Measurements from ENCODE around the gene GALNT2. TPM values are rescaled to one million over a fixed set of nuclear protein-coding genes. Genes with fewer than 3 reads are reported as not detected.

Gene GALNT2
- total and polyA plus RNA-seq, 2 experiments from 2014 or later: 17.8 to 48.3 TPM

DNA sequence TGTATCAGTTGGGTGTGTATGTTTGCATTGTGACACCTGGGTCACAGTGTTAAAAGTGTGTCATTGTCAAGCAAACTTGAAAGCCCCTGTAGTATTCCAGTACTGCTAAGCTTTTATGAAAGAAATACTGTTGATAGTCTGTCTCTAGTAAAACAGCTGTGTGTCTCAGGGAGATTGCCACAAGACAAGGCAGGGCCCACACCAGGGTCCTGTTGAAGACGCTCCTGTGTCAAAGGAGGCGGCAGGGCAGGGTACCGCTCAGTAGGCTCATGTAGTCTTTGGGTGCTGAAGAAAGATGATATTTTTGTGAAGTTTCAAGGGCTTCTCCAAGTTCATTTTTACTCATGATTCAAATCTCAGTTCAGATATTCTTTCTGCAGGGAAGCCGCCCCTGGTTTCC is 132.5 kb downstream of the GALNT2 start:
- no peak for DNase-seq (ENCODE audit: low spot score)
- Histone ChIP-seq H3K4me2 (no peak overlapping the region), H3K9me2 (ENCODE audit: insufficient read depth) (no peaks in the 10 kb centered on the region), H3K4me1 (ENCODE audit: insufficient read depth) (no peaks in the 10 kb centered on the region), H3K27ac (ENCODE audit: low read depth) (no peak overlapping the region), H4K20me1 (replicated peaks; ENCODE audit: insufficient read depth) (peaks cover 4% of the 10 kb centered on the region; the same call in 1 of the 2 replicates), H3K79me2 (replicated peaks; ENCODE audit: insufficient read depth) (peaks cover 5% of the 10 kb centered on the region; the same call in 1 of the 2 replicates), H3K27me3 (ENCODE audit: insufficient read depth) (no peaks in the 10 kb centered on the region), H3K4me3 (no peak overlapping the region), H3K36me3 (ENCODE audit: insufficient read depth) (no peaks in the 10 kb centered on the region), H3F3A (replicated peaks; ENCODE audit: low read depth) (no peaks in the 10 kb centered on the region), H2AFZ (no peak overlapping the region)
- Mint-ChIP-seq H3K36me3 (ENCODE audit: low read depth) (peaks cover 12% of the 10 kb centered on the region; the same call in 2 of the 3 replicates), H3K27ac (no peak overlapping the region), H3K4me3 (no peak overlapping the region), H3K9me3 (no peaks in the 10 kb centered on the region), H3K4me1 (peaks cover 22% of the 10 kb centered on the region), H3K27me3 (ENCODE audit: insufficient read depth, low read depth, poor library complexity) (no peaks in the 10 kb centered on the region)
- TF ChIP-seq NANOG (IDR thresholded peaks at IDR 0.05; ENCODE audit: borderline replicate concordance) (no peak), ZNF331 (CRISPR knock-in tag; IDR thresholded peaks at IDR 0.05; ENCODE audit: low read depth) (no peak), ZNF114 (CRISPR knock-in tag; IDR thresholded peaks at IDR 0.05) (no peak), POLR2AphosphoS5 (IDR thresholded peaks at IDR 0.05; ENCODE audit: low read depth) (no peak)
- no peak for ATAC-seq

DNA sequence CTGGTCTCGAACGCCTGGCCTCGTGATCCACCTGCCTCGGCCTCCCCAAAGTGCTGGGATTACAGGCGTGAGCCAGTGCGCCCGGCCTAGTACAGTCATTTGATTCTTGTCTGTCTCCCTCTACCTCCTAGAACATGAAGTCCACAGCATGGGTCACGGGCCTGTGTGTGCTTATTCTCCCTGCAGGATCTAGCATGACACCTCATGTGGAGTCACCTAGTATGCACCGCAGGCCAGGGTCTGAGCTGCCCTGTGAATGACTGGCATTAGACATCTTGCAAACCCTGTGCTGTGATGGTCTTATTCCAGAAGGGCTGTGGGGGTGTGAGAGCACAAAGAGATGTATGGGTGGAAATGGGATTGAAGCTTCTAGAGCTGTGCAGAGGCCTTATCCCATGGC is 133.2 kb downstream of the GALNT2 start:
- no peaks in the 10 kb centered on the region for H3K27me3 ChIP-seq (ENCODE audit: insufficient read depth)
- no peak overlapping the region for H3K4me3 ChIP-seq
- no peaks in the 10 kb centered on the region for H3K36me3 ChIP-seq (ENCODE audit: insufficient read depth)
- no peaks in the 10 kb centered on the region for H3F3A ChIP-seq (replicated peaks; ENCODE audit: low read depth)
- H3K27ac ChIP-seq (ENCODE audit: low read depth): no peak overlapping the region
- peaks cover 16% of the 10 kb centered on the region for H3K36me3 Mint-ChIP-seq (ENCODE audit: low read depth)
- no peaks in the 10 kb centered on the region for H3K9me2 ChIP-seq (ENCODE audit: insufficient read depth)
- H3K4me2 ChIP-seq: no peak overlapping the region
- H3K79me2 ChIP-seq (replicated peaks; ENCODE audit: insufficient read depth): peaks cover 5% of the 10 kb centered on the region; the same call in 1 of the 2 replicates
- no peaks in the 10 kb centered on the region for H3K27me3 Mint-ChIP-seq (ENCODE audit: insufficient read depth, low read depth, poor library complexity)
- no peaks in the 10 kb centered on the region for H3K9me3 Mint-ChIP-seq
- H3K27ac Mint-ChIP-seq: peak overlapping the region; percentile 84; the same call in 1 of the 2 replicates
- no peak overlapping the region for H3K4me3 Mint-ChIP-seq
- DNase-seq (ENCODE audit: low spot score) (no peak), ATAC-seq (no peak)
- H4K20me1 ChIP-seq (replicated peaks; ENCODE audit: insufficient read depth): peaks cover 4% of the 10 kb centered on the region; the same call in 1 of the 2 replicates
- TF ChIP-seq ZNF114 (CRISPR knock-in tag; IDR thresholded peaks at IDR 0.05): no peak
- no peak for TF ChIP-seq POLR2AphosphoS5 (IDR thresholded peaks at IDR 0.05; ENCODE audit: low read depth)
- TF ChIP-seq EZH2 (IDR thresholded peaks at IDR 0.05; ENCODE audit: low read depth, unreplicated experiment): no peak
- TF ChIP-seq, protein P1, sequence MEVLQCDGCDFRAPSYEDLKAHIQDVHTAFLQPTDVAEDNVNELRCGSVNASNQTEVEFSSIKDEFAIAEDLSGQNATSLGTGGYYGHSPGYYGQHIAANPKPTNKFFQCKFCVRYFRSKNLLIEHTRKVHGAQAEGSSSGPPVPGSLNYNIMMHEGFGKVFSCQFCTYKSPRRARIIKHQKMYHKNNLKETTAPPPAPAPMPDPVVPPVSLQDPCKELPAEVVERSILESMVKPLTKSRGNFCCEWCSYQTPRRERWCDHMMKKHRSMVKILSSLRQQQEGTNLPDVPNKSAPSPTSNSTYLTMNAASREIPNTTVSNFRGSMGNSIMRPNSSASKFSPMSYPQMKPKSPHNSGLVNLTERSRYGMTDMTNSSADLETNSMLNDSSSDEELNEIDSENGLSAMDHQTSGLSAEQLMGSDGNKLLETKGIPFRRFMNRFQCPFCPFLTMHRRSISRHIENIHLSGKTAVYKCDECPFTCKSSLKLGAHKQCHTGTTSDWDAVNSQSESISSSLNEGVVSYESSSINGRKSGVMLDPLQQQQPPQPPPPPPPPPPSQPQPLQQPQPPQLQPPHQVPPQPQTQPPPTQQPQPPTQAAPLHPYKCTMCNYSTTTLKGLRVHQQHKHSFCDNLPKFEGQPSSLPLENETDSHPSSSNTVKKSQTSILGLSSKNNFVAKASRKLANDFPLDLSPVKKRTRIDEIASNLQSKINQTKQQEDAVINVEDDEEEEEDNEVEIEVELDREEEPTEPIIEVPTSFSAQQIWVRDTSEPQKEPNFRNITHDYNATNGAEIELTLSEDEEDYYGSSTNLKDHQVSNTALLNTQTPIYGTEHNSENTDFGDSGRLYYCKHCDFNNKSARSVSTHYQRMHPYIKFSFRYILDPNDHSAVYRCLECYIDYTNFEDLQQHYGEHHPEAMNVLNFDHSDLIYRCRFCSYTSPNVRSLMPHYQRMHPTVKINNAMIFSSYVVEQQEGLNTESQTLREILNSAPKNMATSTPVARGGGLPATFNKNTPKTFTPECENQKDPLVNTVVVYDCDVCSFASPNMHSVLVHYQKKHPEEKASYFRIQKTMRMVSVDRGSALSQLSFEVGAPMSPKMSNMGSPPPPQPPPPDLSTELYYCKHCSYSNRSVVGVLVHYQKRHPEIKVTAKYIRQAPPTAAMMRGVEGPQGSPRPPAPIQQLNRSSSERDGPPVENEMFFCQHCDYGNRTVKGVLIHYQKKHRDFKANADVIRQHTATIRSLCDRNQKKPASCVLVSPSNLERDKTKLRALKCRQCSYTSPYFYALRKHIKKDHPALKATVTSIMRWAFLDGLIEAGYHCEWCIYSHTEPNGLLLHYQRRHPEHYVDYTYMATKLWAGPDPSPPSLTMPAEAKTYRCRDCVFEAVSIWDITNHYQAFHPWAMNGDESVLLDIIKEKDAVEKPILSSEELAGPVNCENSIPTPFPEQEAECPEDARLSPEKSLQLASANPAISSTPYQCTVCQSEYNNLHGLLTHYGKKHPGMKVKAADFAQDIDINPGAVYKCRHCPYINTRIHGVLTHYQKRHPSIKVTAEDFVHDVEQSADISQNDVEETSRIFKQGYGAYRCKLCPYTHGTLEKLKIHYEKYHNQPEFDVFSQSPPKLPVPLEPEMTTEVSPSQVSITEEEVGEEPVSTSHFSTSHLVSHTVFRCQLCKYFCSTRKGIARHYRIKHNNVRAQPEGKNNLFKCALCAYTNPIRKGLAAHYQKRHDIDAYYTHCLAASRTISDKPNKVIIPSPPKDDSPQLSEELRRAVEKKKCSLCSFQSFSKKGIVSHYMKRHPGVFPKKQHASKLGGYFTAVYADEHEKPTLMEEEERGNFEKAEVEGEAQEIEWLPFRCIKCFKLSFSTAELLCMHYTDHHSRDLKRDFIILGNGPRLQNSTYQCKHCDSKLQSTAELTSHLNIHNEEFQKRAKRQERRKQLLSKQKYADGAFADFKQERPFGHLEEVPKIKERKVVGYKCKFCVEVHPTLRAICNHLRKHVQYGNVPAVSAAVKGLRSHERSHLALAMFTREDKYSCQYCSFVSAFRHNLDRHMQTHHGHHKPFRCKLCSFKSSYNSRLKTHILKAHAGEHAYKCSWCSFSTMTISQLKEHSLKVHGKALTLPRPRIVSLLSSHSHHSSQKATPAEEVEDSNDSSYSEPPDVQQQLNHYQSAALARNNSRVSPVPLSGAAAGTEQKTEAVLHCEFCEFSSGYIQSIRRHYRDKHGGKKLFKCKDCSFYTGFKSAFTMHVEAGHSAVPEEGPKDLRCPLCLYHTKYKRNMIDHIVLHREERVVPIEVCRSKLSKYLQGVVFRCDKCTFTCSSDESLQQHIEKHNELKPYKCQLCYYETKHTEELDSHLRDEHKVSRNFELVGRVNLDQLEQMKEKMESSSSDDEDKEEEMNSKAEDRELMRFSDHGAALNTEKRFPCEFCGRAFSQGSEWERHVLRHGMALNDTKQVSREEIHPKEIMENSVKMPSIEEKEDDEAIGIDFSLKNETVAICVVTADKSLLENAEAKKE (CRISPR knock-in tag; IDR thresholded peaks at IDR 0.05): no peak
- TF ChIP-seq, protein P2, sequence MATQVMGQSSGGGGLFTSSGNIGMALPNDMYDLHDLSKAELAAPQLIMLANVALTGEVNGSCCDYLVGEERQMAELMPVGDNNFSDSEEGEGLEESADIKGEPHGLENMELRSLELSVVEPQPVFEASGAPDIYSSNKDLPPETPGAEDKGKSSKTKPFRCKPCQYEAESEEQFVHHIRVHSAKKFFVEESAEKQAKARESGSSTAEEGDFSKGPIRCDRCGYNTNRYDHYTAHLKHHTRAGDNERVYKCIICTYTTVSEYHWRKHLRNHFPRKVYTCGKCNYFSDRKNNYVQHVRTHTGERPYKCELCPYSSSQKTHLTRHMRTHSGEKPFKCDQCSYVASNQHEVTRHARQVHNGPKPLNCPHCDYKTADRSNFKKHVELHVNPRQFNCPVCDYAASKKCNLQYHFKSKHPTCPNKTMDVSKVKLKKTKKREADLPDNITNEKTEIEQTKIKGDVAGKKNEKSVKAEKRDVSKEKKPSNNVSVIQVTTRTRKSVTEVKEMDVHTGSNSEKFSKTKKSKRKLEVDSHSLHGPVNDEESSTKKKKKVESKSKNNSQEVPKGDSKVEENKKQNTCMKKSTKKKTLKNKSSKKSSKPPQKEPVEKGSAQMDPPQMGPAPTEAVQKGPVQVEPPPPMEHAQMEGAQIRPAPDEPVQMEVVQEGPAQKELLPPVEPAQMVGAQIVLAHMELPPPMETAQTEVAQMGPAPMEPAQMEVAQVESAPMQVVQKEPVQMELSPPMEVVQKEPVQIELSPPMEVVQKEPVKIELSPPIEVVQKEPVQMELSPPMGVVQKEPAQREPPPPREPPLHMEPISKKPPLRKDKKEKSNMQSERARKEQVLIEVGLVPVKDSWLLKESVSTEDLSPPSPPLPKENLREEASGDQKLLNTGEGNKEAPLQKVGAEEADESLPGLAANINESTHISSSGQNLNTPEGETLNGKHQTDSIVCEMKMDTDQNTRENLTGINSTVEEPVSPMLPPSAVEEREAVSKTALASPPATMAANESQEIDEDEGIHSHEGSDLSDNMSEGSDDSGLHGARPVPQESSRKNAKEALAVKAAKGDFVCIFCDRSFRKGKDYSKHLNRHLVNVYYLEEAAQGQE (IDR thresholded peaks at IDR 0.05; ENCODE audit: unreplicated experiment): no peak
- TF ChIP-seq, protein P3, sequence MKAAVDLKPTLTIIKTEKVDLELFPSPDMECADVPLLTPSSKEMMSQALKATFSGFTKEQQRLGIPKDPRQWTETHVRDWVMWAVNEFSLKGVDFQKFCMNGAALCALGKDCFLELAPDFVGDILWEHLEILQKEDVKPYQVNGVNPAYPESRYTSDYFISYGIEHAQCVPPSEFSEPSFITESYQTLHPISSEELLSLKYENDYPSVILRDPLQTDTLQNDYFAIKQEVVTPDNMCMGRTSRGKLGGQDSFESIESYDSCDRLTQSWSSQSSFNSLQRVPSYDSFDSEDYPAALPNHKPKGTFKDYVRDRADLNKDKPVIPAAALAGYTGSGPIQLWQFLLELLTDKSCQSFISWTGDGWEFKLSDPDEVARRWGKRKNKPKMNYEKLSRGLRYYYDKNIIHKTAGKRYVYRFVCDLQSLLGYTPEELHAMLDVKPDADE (IDR thresholded peaks at IDR 0.05): no peak
- no peak for TF ChIP-seq CREB1 (CRISPR knock-in tag; IDR thresholded peaks at IDR 0.05; ENCODE audit: low read depth)
- no peak for TF ChIP-seq NANOG (IDR thresholded peaks at IDR 0.05; ENCODE audit: borderline replicate concordance)
- TF ChIP-seq STAT1 (IDR thresholded peaks at IDR 0.05; ENCODE audit: unreplicated experiment): no peak
- no peak for TF ChIP-seq ZNF331 (CRISPR knock-in tag; IDR thresholded peaks at IDR 0.05; ENCODE audit: low read depth)
- TF ChIP-seq JUNB (IDR thresholded peaks at IDR 0.05; ENCODE audit: unreplicated experiment): no peak
- no peak overlapping the region for H2AFZ ChIP-seq
- no peaks in the 10 kb centered on the region for H3K4me1 ChIP-seq (ENCODE audit: insufficient read depth)
- H3K4me1 Mint-ChIP-seq: peaks cover 19% of the 10 kb centered on the region

Measured in GM23338 (cell line).